Esophagus muscularis mucosa (tissue), 4 donors: ENCODE measurements around the gene CDC42BPA.

ENCODE experiments used
- CTCF ChIP-seq, 3 experiments: fragments of 200-600 bp in 2 of 3; fragments of 450-650 bp in 1 of 3; sonication (generic) in 2 of 3; IDR thresholded peaks; one replicate each; pipeline ENCODE4 v1.5.1; 2017 to 2019; ENCODE audit warnings: antibody characterized with exemption in 3 of 3, mild to moderate bottlenecking in 2 of 3, moderate library complexity in 1 of 3
- EP300 ChIP-seq: sonication (generic); formaldehyde crosslinking; IDR thresholded peaks from one replicate; pipeline ENCODE4 v1.6.1; 2017; ENCODE audit warnings: antibody characterized with exemption
- POLR2A ChIP-seq: fragments of 450-650 bp; IDR thresholded peaks from one replicate; pipeline ENCODE4 v1.6.1; 2017; ENCODE audit warnings: antibody characterized with exemption, moderate library complexity, mild to moderate bottlenecking, low read depth
- POLR2AphosphoS5 ChIP-seq, 2 donors: sonication (generic); formaldehyde crosslinking; IDR thresholded peaks; one replicate each; pipeline ENCODE4 v1.6.1; 2017; ENCODE audit warnings: antibody characterized with exemption in 2 of 2

- TF ChIP-seq EP300, result no peak
- no peak for TF ChIP-seq CTCF (IDR thresholded peaks at IDR 0.05)
- no peak for TF ChIP-seq POLR2A
- no peak for TF ChIP-seq POLR2AphosphoS5 (IDR thresholded peaks at IDR 0.05)
Measured at GRCh38 chr1:227093309-227093708, 225.0 kb downstream of the CDC42BPA start.
